H9 (cell line): Measurements from ENCODE around the gene RNPEP. TPM values are rescaled to one million over a fixed set of nuclear protein-coding genes. Genes with fewer than 3 reads are reported as not detected.

Experiments
- microRNA-seq: library from miRNA; unstranded; fragments of <30 nt; microRNA quantifications from one replicate; pipeline ENCODE4, GENCODE V29; 2020; ENCODE audit warnings: borderline microRNAs expressed
- total RNA-seq: library from RNA; stranded (reverse); gene quantifications from 2 replicates; pipeline ENCODE4 v1.2.1, GENCODE V29; 2021

The RNPEP gene
- total RNA-seq, 1 experiment from 2014 or later, result 49.9 TPM

Small RNA genes within 50 kb of the gene (microRNA-seq; reads per million reads assigned to microRNA genes)
- not detected for gene MIR6740

Other genes with a start within 250 kb of the RNPEP start
- 104 TPM in 2 replicates for gene IPO9, start 153.5 kb upstream of the RNPEP start, total RNA-seq
- 6.3 and 8.1 TPM in 2 replicates for gene SHISA4, start 93.8 kb upstream of the RNPEP start, total RNA-seq
- gene LMOD1, start 36.1 kb upstream of the RNPEP start, total RNA-seq, result 0.31 and 0.44 TPM in 2 replicates
- 60.3 and 60.9 TPM in 2 replicates for gene TIMM17A, start 27.1 kb upstream of the RNPEP start, total RNA-seq
- gene ELF3, start 27.9 kb downstream of the RNPEP start, total RNA-seq, result 9.1 and 10.4 TPM in 2 replicates
- 0.11 TPM in 2 replicates for gene GPR37L1, start 140.3 kb downstream of the RNPEP start, total RNA-seq
- gene ARL8A, start 162.1 kb downstream of the RNPEP start, total RNA-seq, result 58.6 and 67.2 TPM in 2 replicates
- gene PTPN7, start 178.0 kb downstream of the RNPEP start, total RNA-seq, result 0.22 and 0.72 TPM in 2 replicates
- 0.66 and 1.0 TPM in 2 replicates for gene LGR6, start 211.2 kb downstream of the RNPEP start, total RNA-seq